ENCODE data around the gene MAP4. TPM values are rescaled to one million over a fixed set of nuclear protein-coding genes. Genes with fewer than 3 reads are reported as not detected.
A peak's percentile ranks its signal among the peaks of the same experiment; 100 is the strongest.

Gene MAP4
- total RNA-seq, 6 donors from 2014 or later: 106 to 199 (median 148) TPM

- ATAC-seq (ENCODE audit: low FRiP score in 2 of 2): no peak
- WGBS, 2 donors: 97 to 100% methylated on average over 3 of the region's 3 CpGs
- peaks cover 0 to 69% (median 28%) of the 10 kb centered on the region in 4 donors for H3K36me3 ChIP-seq
Observed at GRCh38 chr3:47895241-47895640, 121.0 kb downstream of the MAP4 start.

DNA sequence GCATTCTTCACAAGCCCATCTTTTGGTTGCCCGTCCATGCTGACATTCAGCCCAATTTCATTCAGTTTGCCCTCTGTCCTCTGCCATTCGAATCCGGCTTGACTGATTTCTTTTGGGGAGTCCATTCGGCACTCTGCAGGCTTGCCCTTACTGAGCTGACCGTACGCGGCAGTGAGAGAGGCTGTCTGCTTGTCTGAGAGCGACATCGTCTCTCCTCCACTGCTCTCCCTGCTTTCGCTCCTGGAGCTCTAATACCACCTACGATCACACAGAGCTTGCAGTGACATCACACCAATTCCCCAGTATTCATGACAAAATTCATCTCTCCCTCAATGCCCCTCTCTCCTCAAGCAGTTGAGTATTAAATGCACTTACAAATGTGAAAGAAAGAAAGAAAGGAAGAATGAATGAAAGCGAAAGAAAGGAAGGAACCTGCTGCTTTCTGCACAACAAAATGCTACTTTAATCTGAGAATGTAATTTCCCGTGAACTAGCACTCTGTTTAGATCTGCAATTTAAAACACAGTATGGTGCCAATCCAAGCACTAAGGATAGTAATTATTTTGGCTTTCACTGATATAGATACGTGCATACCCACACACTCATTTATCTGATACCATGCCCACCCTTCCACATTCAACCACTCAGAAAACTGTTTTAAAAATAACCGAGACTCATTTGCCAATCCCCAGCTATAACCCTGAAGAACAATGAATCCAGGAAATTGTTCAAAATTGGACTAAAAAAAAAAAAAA, 123.8 kb downstream of the MAP4 start:
- no peak for ATAC-seq (ENCODE audit: low FRiP score in 2 of 2)
- H3K9me3 ChIP-seq: no peaks in the 10 kb centered on the region
- H3K27ac ChIP-seq: no peak overlapping the region
- H3K4me1 ChIP-seq: peaks cover 0 to 14% (median 2%) of the 10 kb centered on the region in 4 donors
- peaks cover 0 to 60% (median 23%) of the 10 kb centered on the region in 4 donors for H3K36me3 ChIP-seq
- 94 to 96% methylated on average over 15 of the region's 15 CpGs for WGBS, 2 donors
- TF ChIP-seq POLR2AphosphoS5 (IDR thresholded peaks at IDR 0.05) (no peak), EP300 (IDR thresholded peaks at IDR 0.05) (no peak), POLR2A (IDR thresholded peaks at IDR 0.05) (no peak), CTCF (IDR thresholded peaks at IDR 0.05) (no peak)
- H3K4me3 ChIP-seq: no peak overlapping the region
- no peaks in the 10 kb centered on the region for H3K27me3 ChIP-seq
- DNase-seq: no peak

More at GRCh38 chr3:47895241-47895640, 121.0 kb downstream of the MAP4 start:
- no peak for DNase-seq
- Histone ChIP-seq H3K4me1 (peaks cover 0 to 9% (median 2%) of the 10 kb centered on the region in 4 donors), H3K9me3 (no peaks in the 10 kb centered on the region), H3K27ac (no peak overlapping the region), H3K27me3 (no peaks in the 10 kb centered on the region), H3K4me3 (no peak overlapping the region)
- no peak for TF ChIP-seq POLR2AphosphoS5 (IDR thresholded peaks at IDR 0.05)
- TF ChIP-seq POLR2A (IDR thresholded peaks at IDR 0.05): no peak
- TF ChIP-seq EP300 (IDR thresholded peaks at IDR 0.05): no peak
- no peak for TF ChIP-seq CTCF (IDR thresholded peaks at IDR 0.05)

- peak overlapping the region in 3 of 4 donors; percentile 2 to 53 (median 19) for H3K27ac ChIP-seq
- no peaks in the 10 kb centered on the region for H3K27me3 ChIP-seq
- peaks cover 0 to 53% (median 19%) of the 10 kb centered on the region in 4 donors for H3K36me3 ChIP-seq
- DNase-seq: no peak
- ATAC-seq (ENCODE audit: low FRiP score in 2 of 2): peak in 1 of 2 donors; percentile 26
- no peak overlapping the region for H3K4me3 ChIP-seq
- H3K9me3 ChIP-seq: no peaks in the 10 kb centered on the region
- 66 to 90% methylated on average over 2 to 3 of the region's 3 CpGs for WGBS, 2 donors
- TF ChIP-seq POLR2A (IDR thresholded peaks at IDR 0.05) (no peak), EP300 (IDR thresholded peaks at IDR 0.05) (no peak)
- peaks cover 0 to 14% (median 2%) of the 10 kb centered on the region in 4 donors for H3K4me1 ChIP-seq
Observed at GRCh38 chr3:47891613-47892005, 124.6 kb downstream of the MAP4 start.

- peaks cover 0 to 14% (median 2%) of the 10 kb centered on the region in 4 donors for H3K4me1 ChIP-seq
- 69 to 71% methylated on average over 9 to 10 of the region's 10 CpGs for WGBS, 2 donors
- H3K9me3 ChIP-seq: no peaks in the 10 kb centered on the region
- no peaks in the 10 kb centered on the region for H3K27me3 ChIP-seq
- peak overlapping the region in 3 of 4 donors; percentile 19 to 53 (median 33) for H3K27ac ChIP-seq
- DNase-seq (no peak), ATAC-seq (ENCODE audit: low FRiP score in 2 of 2) (peak in 1 of 2 donors; percentile 55)
- no peak overlapping the region for H3K4me3 ChIP-seq
- TF ChIP-seq CTCF (IDR thresholded peaks at IDR 0.05) (no peak), EP300 (IDR thresholded peaks at IDR 0.05) (no peak), POLR2A (IDR thresholded peaks at IDR 0.05) (no peak), POLR2AphosphoS5 (IDR thresholded peaks at IDR 0.05) (peak in 1 of 2 donors; percentile 18)
- H3K36me3 ChIP-seq: peaks cover 0 to 50% (median 18%) of the 10 kb centered on the region in 4 donors
Observed at GRCh38 chr3:47890828-47891612, 125.2 kb downstream of the MAP4 start.
